HG03378 (cell line): ENCODE results near the gene DPT.
"Not testable (repeated sequence)": the region's sequence is repeated elsewhere in the genome, so short reads cannot be mapped to it uniquely, and the experiment has no call there.

Source experiments
- ATAC-seq: cut with Tn5 transposase; IDR thresholded peaks from one replicate; pipeline ENCODE4 v1.9.1; 2021; ENCODE audit warnings: mild to moderate bottlenecking, moderate library complexity; ENCODE audit not compliant: unreplicated experiment

The DPT gene

DNA sequence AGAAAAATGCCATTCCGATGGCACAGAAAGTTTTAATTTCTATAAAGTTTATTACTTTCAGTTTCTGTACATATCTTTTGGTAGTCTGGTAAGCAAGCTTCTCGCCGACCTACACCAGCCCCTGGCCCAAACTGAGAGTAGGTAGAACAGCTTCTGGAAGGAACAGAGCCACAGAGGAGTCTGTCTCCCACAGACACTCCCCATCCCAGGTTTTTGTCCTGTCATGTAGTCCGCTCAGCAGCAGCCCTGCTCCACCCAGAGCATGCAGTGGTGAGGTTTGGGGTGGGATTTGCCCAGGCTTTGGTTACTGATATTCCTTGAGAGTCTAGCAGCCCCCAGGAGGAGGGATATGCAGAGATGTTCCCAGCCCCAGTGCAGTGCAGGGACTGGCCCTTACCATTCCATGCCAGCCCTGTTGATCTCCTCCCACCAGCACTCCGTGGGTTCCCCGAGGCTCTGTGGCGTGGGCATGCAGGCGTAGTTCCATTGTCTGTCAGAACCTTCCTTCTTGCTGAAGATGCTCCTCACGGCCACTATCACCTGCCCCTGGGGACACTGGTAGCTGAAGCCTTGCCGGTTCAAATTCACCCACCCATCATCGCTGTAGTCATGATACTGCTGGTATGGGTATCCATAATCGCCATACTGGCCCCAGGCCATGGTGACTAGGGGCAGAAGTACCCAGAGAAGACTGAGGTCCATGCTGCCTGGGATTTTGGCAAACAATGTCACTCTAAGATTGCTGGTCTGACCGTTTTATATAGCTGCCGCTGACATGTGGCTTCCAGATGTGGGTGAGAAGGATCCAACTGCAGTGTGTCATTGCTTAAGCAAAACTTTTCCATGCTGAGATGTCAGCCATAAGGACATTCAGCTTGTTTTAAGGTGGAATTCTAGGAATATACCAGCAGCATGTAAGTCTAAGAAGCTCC, at the start of gene DPT:
Gene DPT (minus strand): TSS at position 734 of the 932 bp plus-strand sequence. CDS start 32 bp downstream, at position 702.
- ATAC-seq, result no peak

DNA sequence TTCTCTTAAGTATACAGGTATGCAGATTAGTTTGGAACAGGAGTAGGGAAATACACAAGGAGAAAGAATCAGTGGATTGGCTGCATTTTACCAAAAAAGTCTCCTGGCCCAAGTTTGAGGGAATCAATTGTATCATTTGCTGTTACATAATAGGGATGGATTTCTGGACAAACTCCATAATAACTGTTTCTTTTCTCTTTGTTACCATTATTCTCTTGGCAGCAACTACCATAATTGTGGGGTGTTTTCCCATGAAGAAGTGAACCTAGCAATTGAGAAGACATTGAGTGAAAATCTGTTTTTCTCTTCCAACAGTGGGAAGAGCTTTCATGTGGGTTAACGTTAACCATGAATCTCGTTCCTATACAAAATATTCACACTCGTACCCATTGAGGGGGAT, 46.4 kb upstream of the DPT start:
- no peak for ATAC-seq

DNA sequence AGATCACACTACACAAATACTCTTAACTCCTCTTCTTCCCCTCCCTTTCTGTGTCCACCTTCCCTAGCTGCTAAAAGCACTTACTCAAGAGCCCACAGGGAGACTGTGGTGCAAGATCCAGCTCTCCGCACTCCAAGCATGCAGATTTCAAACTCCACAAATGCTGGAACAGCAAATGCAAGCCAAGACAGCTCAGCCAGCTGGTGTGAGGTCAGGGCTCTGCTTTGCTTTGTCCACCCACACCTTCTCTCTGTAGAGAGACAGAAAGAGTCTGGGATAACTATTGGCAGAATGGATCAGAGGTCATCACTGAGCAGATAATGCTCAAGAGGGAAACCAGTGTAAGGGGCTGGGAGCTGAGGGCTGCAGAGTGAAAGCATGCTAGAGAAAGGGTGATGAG, 45.2 kb upstream of the DPT start:
- ATAC-seq, result no peak

DNA sequence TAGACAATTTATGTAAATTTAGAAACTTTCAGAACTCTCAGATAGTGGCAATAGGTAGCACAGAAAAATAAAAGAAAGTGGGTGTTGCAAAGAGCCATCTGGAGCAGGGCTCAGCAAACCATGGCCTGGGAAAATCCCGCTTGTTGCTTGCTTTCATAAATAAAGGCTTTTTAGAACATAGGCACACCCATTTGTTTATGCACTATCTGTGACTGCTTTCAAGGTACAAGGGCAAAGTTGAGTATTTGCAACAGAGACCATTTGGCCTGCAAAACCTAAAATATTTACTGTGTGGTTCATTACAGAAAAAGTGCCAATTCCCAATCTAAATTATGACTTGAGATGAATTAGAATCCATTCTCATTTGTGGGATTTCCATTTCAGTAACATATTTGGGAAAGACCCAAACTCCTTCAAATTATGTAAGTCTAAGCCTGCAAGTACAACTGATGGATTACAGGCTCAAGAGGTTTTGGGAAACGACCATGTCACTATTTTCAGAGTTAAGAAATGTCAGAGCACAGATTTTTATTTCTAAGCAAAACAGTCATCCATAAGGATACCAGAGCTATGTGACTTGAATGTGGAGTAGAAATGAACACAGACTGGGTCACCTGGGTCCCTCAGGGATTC, 43.5 kb upstream of the DPT start:
- ATAC-seq, result no peak

DNA sequence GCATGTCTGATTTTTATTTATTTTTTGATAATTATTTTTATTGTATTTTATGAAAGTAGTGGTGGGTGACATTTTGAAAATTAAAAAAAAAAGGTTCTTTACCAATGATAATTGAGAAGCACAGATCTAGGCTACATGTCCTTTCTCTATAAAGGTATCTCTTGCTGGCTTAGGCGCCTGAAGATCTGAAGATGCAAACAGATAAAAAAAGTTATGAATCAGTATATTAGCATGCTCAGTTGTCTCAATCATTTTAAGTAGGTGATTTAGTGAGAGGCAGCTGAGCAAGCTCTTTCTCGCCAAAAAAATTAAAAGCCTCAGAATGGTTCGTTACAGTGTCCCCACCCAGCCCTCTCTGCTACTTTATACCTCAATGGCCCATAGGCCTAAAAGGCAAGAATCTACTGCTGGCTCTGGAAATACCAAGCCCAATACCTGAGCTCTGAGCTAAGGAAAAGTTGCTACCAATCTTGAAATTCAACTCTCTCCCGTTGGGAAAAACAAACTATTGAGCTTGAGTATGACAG, 42.2 kb upstream of the DPT start:
- no peak for ATAC-seq

DNA sequence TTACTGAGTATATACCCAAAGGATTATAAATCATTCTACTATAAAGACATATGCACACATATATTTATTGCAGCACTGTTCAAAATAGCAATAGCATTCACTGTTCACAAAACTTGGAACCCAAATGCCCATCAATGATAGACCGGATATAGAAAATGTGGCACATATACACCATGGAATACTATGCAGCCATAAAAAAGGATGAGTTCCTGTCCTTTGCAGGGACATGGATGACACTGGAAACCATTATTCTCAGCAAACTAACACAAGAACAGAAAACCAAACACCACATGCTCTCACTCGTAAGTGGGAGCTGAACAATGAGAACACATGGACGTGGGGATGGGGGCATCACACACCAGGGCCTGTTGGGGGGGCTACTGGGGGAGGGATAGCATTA, 40.9 kb upstream of the DPT start:
- ATAC-seq, result not testable (repeated sequence)

DNA sequence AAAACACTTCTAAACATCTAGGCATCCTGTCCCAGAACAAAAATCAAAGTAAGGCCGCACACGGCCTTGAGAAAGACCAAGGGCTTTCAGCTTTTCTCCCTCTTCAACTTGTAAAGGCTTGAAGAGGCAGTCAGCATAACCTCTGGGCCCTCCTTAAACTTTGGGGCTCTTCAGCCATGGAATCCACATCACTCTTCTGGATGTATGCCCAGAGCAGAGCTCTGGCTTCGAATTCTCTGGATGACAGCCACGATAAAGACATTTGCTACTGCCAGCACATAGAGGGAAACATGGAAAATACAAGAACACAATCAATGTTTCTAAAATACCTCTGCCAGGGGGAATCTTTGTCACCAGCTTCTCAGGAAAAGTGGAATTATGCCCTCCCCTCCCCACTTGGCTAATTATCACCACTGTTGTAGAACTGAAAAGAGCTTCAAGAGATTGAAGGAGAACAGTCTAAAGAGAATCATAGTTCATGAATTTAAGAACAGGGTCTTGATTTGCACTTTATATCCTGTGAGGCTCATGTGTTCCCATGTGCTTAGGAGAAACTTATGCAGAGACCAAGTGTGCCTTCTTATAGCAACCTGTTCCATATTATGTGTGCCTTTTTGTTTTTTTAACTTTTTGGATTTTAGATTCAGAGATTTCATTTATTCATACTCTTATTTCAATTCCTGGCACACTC, 39.0 kb upstream of the DPT start:
- no peak for ATAC-seq

DNA sequence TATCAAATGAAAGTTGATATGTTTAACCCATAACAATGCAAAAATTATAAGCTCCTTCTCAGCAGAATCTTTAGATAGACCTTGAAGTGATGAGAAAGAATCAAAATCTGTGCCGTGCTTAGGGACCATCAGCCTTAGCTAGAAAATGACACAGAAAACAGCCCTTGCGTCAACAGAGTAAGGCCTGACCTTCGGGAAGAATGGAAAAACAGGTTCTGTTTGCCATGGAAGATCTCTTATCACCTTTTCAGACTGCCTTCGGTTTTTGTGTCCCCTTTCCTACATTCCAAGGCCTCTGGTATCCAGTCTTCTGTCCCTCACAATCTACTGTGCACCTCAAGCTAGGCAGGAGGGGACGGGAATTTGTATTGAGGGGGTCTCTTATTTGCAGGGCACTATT, 37.6 kb upstream of the DPT start:
- ATAC-seq, result no peak

DNA sequence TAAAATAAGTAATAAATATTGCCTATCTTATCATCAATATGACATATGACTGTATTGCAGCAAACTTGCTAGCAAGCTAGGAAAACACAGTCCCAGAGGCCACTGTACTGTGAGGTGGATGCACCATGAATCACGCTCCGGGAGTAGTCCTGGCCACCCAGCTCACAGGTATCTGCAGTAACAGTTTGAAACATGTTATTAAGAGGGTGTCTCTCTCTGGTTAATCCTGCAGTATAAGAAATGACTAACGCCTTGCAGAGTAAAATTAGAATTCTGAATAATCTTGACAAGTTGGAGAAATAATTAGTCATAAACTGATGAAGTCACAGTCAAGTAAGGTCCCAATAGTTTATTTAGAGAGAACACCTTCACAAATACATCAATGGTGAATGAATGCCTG, 34.0 kb upstream of the DPT start:
- ATAC-seq, result no peak

DNA sequence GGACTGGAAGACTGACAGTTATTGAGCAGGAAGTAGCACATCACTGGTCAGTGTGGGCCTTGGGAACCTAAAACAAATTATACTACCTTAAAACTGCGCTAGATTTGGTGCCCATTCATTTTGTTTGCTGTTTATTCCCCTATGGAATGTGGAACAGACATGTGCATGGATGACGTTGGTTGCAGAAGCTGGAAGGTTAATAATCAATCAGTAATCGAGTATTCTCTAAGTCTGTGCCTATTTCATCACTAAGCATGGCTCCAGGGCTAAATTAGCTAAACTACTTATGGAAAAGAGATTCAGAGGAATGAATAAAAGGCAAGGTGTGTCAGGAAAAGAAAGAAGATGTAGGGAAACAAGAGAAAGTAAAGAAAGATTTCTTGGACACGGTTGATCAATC, 33.5 kb upstream of the DPT start:
- ATAC-seq, result no peak

DNA sequence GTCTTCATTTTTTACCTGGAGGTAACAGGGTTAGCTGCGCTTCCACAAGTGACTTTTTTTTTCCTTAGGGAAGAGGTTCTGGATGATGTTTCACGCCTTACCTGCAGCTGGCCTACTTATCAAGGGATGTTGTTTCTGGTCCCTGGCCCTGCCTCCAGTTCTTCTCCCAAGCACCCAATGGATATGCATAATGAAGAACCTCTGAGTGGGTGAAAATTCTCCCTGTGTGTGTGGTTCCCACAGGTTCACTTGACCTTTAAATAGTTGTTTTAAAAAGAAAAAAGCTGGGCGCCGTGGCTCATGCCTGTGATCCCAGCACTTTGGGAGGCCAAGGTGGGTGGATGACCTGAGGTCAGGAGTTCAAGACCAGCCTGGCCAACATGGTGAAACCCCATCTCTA, 31.8 kb upstream of the DPT start:
- ATAC-seq, result no peak

DNA sequence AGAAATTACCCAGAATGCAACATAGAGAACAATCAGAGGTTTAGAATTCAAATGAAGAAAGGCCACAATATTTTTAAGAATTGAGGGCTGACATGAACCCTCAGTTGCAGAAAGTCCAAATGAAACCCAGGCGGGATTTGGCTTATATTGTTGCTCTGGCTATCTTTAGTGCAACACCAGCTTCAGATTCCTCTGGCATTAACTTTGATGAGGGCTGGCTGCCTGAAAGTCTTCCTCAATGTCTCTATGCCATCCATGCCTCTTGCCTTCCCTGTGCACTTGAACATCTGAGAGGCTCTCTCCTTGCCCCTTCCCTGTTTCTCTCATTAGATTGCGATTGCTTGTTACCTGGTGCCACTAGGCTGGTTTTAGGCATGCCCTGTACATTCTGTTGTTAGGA, 31.2 kb upstream of the DPT start:
- no peak for ATAC-seq

DNA sequence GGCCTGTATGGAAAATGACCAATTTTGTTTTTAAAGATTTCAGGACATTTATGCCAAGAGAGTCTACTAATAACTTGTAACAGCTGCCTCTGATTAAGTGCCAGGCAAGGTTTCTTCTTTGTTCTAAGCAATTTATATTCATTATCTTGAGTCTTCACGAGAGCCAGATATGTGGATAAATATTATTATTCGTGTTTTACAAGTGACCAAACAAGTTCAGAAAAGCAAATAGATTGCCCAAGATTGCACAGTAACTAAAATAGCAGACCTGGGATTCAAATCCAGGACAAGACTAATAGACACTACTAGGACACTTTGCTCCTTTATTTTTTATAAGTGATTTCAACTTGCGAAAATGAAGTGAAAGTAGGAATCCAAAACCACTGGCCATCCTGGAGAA, 30.1 kb upstream of the DPT start:
- ATAC-seq, result no peak

DNA sequence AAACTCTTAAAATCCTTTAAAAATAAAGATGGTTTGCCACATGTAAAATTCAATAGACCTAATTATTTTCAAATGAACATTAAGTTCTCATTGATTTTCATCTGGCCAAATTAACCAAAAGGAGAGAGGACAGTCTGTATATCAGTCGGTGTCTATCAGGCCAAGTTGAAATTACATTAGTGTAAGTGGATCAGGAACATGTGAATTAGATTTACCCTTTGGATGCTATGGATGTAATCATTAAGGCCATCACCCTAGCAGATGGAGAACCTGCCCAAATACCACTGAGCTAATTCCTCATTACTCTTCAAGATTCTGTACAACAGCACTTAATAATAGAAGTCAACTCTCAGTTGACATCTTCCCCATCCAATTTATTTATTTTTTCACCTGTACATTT, 29.5 kb upstream of the DPT start:
- ATAC-seq, result no peak

DNA sequence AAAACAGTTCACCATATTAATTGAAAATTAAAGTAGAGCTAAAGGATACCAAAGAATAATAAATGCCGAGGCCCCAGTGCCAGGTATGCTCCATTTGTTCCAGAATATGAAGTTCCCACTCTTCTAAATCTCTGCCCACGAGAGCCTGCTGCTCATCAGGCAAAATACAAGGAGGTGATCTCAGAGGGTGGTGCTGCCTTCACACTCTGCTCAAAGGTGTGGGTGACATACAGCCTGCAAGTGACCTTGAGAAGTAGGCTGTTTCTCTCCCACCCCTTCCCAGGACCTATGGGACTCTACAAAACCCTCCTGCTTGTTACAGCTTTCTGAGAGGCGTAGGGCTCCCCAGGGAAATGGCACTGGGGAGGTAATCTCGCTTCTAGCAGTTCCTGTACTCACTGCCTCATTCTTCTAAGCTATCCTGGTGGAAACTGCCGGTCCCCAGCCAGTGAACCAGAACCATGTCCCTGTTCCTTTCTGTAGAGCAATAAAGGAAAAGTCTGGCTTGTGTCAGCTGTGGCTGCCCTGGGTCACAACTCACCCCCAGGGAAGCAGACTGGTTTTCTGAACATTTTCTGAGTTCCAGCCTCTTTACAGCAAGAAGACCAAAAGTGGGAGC, 26.9 kb upstream of the DPT start:
- ATAC-seq, result no peak

DNA sequence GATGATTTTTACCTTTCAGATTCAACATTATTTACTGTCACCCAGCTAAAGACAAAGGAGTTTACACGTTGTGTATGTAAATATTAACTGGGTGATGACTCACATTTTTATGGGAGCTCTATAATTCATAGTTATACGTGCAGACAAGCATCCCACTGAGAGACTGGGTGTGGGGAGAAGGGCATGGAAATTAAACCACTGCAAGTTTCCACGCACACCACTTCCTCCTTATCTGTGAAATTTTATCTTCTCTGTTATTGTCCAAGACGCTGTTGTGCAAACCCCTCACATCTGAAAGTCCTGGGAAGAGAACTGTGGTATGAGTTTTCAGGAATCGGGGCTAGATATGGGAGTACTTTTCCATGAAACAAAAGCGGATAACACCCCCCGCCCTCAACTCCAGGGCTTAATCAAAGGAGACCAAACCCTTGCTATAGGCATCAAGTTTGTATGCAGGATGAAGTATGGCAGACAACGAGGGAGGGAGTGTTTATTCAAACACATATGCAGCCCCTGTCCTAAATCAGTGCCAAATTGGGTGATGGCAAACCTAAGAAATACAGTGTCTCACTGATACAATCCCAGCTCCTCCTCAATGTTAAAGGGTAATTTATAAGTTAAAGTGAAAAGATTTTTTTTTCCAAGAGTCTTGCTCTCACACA, 23.3 kb upstream of the DPT start:
- no peak for ATAC-seq

DNA sequence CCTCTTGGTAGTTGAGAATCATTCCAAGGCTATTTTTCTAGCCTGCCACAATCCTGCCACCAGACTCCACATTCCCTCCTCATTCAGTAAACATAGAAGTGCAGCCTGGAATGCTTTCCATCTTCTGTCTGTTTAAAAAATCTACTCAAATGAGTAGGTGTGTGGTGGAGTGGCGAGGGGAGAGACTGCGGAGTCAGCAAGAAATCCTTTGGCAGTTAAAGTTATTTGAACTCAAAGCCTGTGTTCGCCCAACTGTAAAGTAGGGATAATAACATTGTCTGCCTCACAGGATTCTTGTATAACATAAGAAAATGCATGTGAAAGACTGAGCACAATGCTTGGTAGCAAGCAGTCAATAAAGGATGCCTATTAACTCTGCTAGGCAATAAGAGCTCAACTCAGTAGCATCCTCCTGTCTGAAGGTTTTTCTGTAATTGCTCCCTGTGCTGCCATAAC, 22.2 kb upstream of the DPT start:
- ATAC-seq, result no peak

DNA sequence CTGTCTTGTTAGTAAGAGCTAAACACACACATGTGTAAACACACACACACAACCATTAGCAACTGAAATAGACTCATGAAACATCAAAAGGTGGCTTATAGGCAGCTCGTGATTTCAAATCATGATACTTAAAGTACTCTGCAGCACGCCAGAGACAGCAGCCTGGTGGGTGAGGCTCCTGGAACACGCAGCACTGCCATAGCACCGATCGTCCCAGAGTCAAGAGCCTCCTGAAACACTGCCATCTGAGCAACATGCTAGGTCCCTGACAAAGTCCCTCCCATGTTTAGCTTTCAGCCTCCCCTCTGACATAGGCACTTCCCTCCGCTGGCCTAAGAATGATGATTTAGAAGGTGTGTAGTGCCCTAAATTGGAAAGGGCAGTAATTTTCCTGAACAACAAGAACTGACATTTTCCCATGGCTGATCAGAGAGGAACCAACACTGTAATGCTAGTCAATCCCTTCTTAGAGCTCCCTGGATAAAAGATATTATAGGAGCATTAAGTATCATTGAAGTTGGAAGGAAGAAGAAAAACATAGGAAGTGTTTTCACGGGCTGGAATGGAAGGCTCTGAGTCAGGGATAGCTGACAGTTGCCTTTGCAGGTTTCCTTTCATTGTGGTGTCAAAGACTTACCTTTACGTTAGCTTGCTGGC, 14.1 kb upstream of the DPT start:
- ATAC-seq, result no peak

DNA sequence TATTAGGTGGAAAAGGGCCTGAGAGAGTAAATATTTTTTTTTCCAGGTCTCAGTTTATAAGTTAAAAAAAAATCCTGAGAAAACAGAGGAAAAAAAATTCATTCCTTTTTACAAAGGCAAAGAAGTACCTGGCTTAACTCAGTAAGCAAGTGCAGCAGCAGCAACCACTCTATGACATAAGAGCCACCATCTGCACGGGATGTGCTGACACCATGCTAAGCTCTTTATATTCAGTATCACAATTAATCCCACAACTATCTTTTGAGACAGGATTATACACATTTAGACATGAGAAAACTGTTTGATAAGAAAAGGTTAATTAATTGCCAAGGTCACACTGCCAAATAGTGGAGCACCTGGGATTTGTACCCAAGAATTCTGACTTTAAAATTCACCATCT, 13.4 kb upstream of the DPT start:
- ATAC-seq, result no peak

DNA sequence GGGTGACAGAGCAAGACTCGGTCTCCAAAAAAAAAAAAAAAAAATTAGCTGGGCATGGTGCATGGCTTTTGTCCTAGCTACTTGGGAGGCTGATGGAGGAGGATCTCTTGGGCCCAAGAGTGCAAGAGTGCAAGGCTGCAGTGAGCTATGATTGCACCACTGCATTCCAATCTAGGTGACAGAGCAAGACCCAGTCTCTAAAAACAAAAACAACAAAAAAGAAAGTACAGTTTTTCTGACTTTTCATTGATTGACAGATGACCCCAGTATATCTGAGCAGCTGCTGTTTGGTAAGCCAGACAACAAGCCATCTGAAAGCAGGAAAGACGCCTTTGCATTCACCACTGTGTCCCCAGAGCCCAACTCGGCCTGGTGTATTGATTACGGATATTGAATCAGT, 10.9 kb upstream of the DPT start:
- no peak for ATAC-seq
